Prostate gland (tissue), 2 donors: ENCODE data around the gene GPER1. TPM values are rescaled to one million over a fixed set of nuclear protein-coding genes. Genes with fewer than 3 reads are reported as not detected.

ENCODE experiments used
- DNase-seq: peaks from one replicate; pipeline ENCODE4 v3.0.0-alpha.2; 2019; ENCODE audit warnings: low spot score
- H3K27ac ChIP-seq, 2 donors: fragments of 200-600 bp; sonication (generic); 2 replicates each; pipeline ENCODE4 v1.5.1; 2017 to 2019
- H3K27me3 ChIP-seq: fragments of 200-600 bp; sonication (generic); replicated peaks from 2 replicates; pipeline ENCODE4 v1.5.1; 2019; ENCODE audit not compliant: insufficient read depth
- H3K36me3 ChIP-seq, 2 donors: fragments of 200-600 bp; sonication (generic); 1 replicate in 1 of 2; 2 replicates in 1 of 2; pipeline versions ENCODE4 v1.5.1 to v1.8.1; 2017 to 2019
- H3K4me1 ChIP-seq: fragments of 200-600 bp; sonication (generic); replicated peaks from 2 replicates; pipeline ENCODE4 v1.5.1; 2019
- H3K4me3 ChIP-seq, 2 donors: fragments of 200-600 bp; sonication (generic); 2 replicates each; pipeline ENCODE4 v1.5.1; 2017 to 2019
- H3K9me3 ChIP-seq: fragments of 200-600 bp; sonication (generic); 2 replicates; pipeline ENCODE4 v1.5.1; 2017
- CTCF ChIP-seq, 4 experiments: fragments of 200-600 bp in 2 of 4; fragments of 450-650 bp in 2 of 4; sonication (generic) in 2 of 4; IDR thresholded peaks; 1 replicate in 3 of 4; 2 replicates in 1 of 4; pipeline ENCODE4 v1.5.1; 2016 to 2019; ENCODE audit warnings: antibody characterized with exemption in 4 of 4, mild to moderate bottlenecking in 2 of 4, moderate library complexity in 2 of 4
- POLR2A ChIP-seq: fragments of 450-650 bp; IDR thresholded peaks from one replicate; pipeline ENCODE4 v1.6.1; 2016; ENCODE audit warnings: antibody characterized with exemption, mild to moderate bottlenecking
- POLR2AphosphoS5 ChIP-seq: sonication (generic); formaldehyde crosslinking; IDR thresholded peaks from one replicate; pipeline ENCODE4 v1.6.1; 2017; ENCODE audit warnings: antibody characterized with exemption
- WGBS: methylation state at CpG from one replicate; pipeline ENCODE4 v1.1.5; 2018; 5-methylcytosine and 5-hydroxymethylcytosine counted together
- intact Hi-C: fragments of 100-400 bp; cut with DNase I; formaldehyde crosslinking; loops from one replicate; pipeline ENCODE4 v1.14.2; 2022
- total RNA-seq, 2 donors: library from RNA; depleted of rRNA; stranded (reverse); fragments of >200 nt; gene quantifications; one replicate each; pipeline ENCODE4 v1.1.0, GENCODE V29; 2016

The GPER1 gene
- total RNA-seq, 2 donors from 2014 or later, result 7.4 to 11.5 TPM

GRCh38 chr7:1092161-1092632, 4.3 kb downstream of the GPER1 start:
- TF ChIP-seq POLR2AphosphoS5 (no peak), POLR2A (no peak), CTCF (IDR thresholded peaks at IDR 0.05) (no peak)
- 98% methylated on average over 40 of the region's 40 CpGs for WGBS
- H3K4me3 ChIP-seq, result no peak overlapping the region
- no peaks in the 10 kb centered on the region for H3K27me3 ChIP-seq
- no peak for DNase-seq
- peaks cover 14% of the 10 kb centered on the region for H3K4me1 ChIP-seq
- no peaks in the 10 kb centered on the region for H3K36me3 ChIP-seq
- H3K27ac ChIP-seq, result no peak overlapping the region
- intact Hi-C loops, result no loop called here
- no peaks in the 10 kb centered on the region for H3K9me3 ChIP-seq

- intact Hi-C loops, result no loop called here
- peaks cover 14% of the 10 kb centered on the region for H3K4me1 ChIP-seq
- WGBS, result 97% methylated on average over 40 of the region's 40 CpGs
Observed at GRCh38 chr7:1092806-1093501, 5.0 kb downstream of the GPER1 start.

GRCh38 chr7:1093502-1093843, 5.6 kb downstream of the GPER1 start:
- TF ChIP-seq POLR2AphosphoS5 (no peak), CTCF (IDR thresholded peaks at IDR 0.05) (no peak), POLR2A (no peak)
- 68% methylated on average over 14 of the region's 14 CpGs for WGBS
- Histone ChIP-seq H3K36me3 (no peaks in the 10 kb centered on the region), H3K9me3 (no peaks in the 10 kb centered on the region), H3K4me1 (peaks cover 14% of the 10 kb centered on the region), H3K4me3 (no peak overlapping the region), H3K27ac (no peak overlapping the region), H3K27me3 (no peaks in the 10 kb centered on the region)
- no peak for DNase-seq
- intact Hi-C loops, result no loop called here

More at GRCh38 chr7:1092806-1093501, 5.0 kb downstream of the GPER1 start:
- no peak overlapping the region for H3K4me3 ChIP-seq
- no peaks in the 10 kb centered on the region for H3K27me3 ChIP-seq
- no peaks in the 10 kb centered on the region for H3K9me3 ChIP-seq
- TF ChIP-seq POLR2A (no peak), POLR2AphosphoS5 (no peak), CTCF (IDR thresholded peaks at IDR 0.05) (no peak)
- DNase-seq, result no peak
- H3K27ac ChIP-seq, result no peak overlapping the region
- no peaks in the 10 kb centered on the region for H3K36me3 ChIP-seq

- Histone ChIP-seq H3K36me3 (no peaks in the 10 kb centered on the region), H3K27ac (peak overlapping the region in 1 of 2 donors; percentile 35), H3K4me3 (no peak overlapping the region), H3K4me1 (peaks cover 14% of the 10 kb centered on the region), H3K9me3 (no peaks in the 10 kb centered on the region), H3K27me3 (no peaks in the 10 kb centered on the region)
- WGBS, result 85% methylated on average over 20 of the region's 20 CpGs
- TF ChIP-seq CTCF (IDR thresholded peaks at IDR 0.05) (no peak), POLR2A (no peak), POLR2AphosphoS5 (no peak)
- DNase-seq, result no peak
- intact Hi-C loops, result no loop called here
Observed at GRCh38 chr7:1093916-1094508, 6.1 kb downstream of the GPER1 start.

- no peak for DNase-seq
- no peak for TF ChIP-seq CTCF (IDR thresholded peaks at IDR 0.05)
- no peak for TF ChIP-seq POLR2AphosphoS5
- TF ChIP-seq POLR2A, result no peak
- Histone ChIP-seq H3K4me1 (peaks cover 14% of the 10 kb centered on the region), H3K9me3 (no peaks in the 10 kb centered on the region), H3K27ac (peak overlapping the region in 1 of 2 donors; percentile 35), H3K27me3 (no peaks in the 10 kb centered on the region), H3K36me3 (no peaks in the 10 kb centered on the region), H3K4me3 (no peak overlapping the region)
- intact Hi-C loops, result no loop called here
- WGBS, result 82% methylated on average over 14 of the region's 14 CpGs
Observed at GRCh38 chr7:1094870-1095269, 7.0 kb downstream of the GPER1 start.
